ENCODE measurements around the gene WSCD1. TPM values are rescaled to one million over a fixed set of nuclear protein-coding genes. Genes with fewer than 3 reads are reported as not detected.

WSCD1 gene
- total RNA-seq (2014; rRNA removed; shearing (Covaris generic)): not detected in 2 replicates

- no peak for DNase-seq (ENCODE audit: low spot score)
Observed at GRCh38 chr17:6069539-6070429, at the start of gene WSCD1. TSS of gene WSCD1 (plus strand) at chr17:6070379. CDS start at chr17:6080659, 10,280 bp downstream.

GRCh38 chr17:6021011-6021400 is 49.2 kb upstream of the WSCD1 start:
- DNase-seq (ENCODE audit: low spot score): no peak

GRCh38 chr17:6021627-6022026 is 48.6 kb upstream of the WSCD1 start:
- no peak for DNase-seq (ENCODE audit: low spot score)

GRCh38 chr17:6023036-6023831 is 46.9 kb upstream of the WSCD1 start:
- DNase-seq (ENCODE audit: low spot score): no peak

GRCh38 chr17:6024576-6024975 is 45.6 kb upstream of the WSCD1 start:
- no peak for DNase-seq (ENCODE audit: low spot score)

GRCh38 chr17:6027342-6028024 is 42.7 kb upstream of the WSCD1 start:
- DNase-seq (ENCODE audit: low spot score): no peak

GRCh38 chr17:6028294-6028693 is 41.9 kb upstream of the WSCD1 start:
- no peak for DNase-seq (ENCODE audit: low spot score)

GRCh38 chr17:6035801-6036394 is 34.3 kb upstream of the WSCD1 start:
- no peak for DNase-seq (ENCODE audit: low spot score)

- DNase-seq (ENCODE audit: low spot score): no peak
Observed at GRCh38 chr17:6040504-6040903, 29.7 kb upstream of the WSCD1 start.

- no peak for DNase-seq (ENCODE audit: low spot score)
Observed at GRCh38 chr17:6041246-6041645, 28.9 kb upstream of the WSCD1 start.

- DNase-seq (ENCODE audit: low spot score): no peak
Observed at GRCh38 chr17:6043405-6043804, 26.8 kb upstream of the WSCD1 start.

GRCh38 chr17:6044261-6044660 is 25.9 kb upstream of the WSCD1 start:
- no peak for DNase-seq (ENCODE audit: low spot score)

- DNase-seq (ENCODE audit: low spot score): no peak
Observed at GRCh38 chr17:6045621-6046357, 24.4 kb upstream of the WSCD1 start.

GRCh38 chr17:6046431-6046830 is 23.7 kb upstream of the WSCD1 start:
- DNase-seq (ENCODE audit: low spot score): no peak

- no peak for DNase-seq (ENCODE audit: low spot score)
Observed at GRCh38 chr17:6046931-6047330, 23.2 kb upstream of the WSCD1 start.

- no peak for DNase-seq (ENCODE audit: low spot score)
Observed at GRCh38 chr17:6047966-6048365, 22.2 kb upstream of the WSCD1 start.

GRCh38 chr17:6048486-6048885 is 21.7 kb upstream of the WSCD1 start:
- no peak for DNase-seq (ENCODE audit: low spot score)

- no peak for DNase-seq (ENCODE audit: low spot score)
Observed at GRCh38 chr17:6052926-6053325, 17.3 kb upstream of the WSCD1 start.

- DNase-seq (ENCODE audit: low spot score): no peak
Observed at GRCh38 chr17:6054372-6054771, 15.8 kb upstream of the WSCD1 start.

GRCh38 chr17:6056104-6056503 is 14.1 kb upstream of the WSCD1 start:
- DNase-seq (ENCODE audit: low spot score): no peak

GRCh38 chr17:6057562-6057961 is 12.6 kb upstream of the WSCD1 start:
- no peak for DNase-seq (ENCODE audit: low spot score)
